GM10248 (cell line): ENCODE data around the gene SMIM22.
A peak's percentile ranks its signal among the peaks of the same experiment; 100 is the strongest.

Source experiments
- CTCF ChIA-PET: fragments of 300-600 bp; sonication (Branson Sonifier 250); formaldehyde crosslinking; extraction: SDS; loops from one replicate; lab custom pipeline; 2021; ENCODE audit warnings: antibody characterized with exemption; lab: Yijun Ruan, JAX
- POLR2A ChIA-PET: fragments of 350-650 bp; sonication (Branson Sonifier 250); formaldehyde crosslinking; extraction: SDS; loops from one replicate; lab custom pipeline; 2020; ENCODE audit warnings: antibody characterized with exemption; lab: Yijun Ruan, JAX
- DNase-seq: peaks from one replicate; pipeline ENCODE4 v3.0.0; 2012; ENCODE audit errors: extremely low spot score
- TF ChIP-seq, protein P1 (sequence below): IDR thresholded peaks from 2 replicates; pipeline ENCODE4 v1.5.1; 2012; ENCODE audit warnings: mild to moderate bottlenecking, low read depth; ENCODE audit errors: extremely low read depth, missing control alignments, control extremely low read depth

The SMIM22 gene

DNA sequence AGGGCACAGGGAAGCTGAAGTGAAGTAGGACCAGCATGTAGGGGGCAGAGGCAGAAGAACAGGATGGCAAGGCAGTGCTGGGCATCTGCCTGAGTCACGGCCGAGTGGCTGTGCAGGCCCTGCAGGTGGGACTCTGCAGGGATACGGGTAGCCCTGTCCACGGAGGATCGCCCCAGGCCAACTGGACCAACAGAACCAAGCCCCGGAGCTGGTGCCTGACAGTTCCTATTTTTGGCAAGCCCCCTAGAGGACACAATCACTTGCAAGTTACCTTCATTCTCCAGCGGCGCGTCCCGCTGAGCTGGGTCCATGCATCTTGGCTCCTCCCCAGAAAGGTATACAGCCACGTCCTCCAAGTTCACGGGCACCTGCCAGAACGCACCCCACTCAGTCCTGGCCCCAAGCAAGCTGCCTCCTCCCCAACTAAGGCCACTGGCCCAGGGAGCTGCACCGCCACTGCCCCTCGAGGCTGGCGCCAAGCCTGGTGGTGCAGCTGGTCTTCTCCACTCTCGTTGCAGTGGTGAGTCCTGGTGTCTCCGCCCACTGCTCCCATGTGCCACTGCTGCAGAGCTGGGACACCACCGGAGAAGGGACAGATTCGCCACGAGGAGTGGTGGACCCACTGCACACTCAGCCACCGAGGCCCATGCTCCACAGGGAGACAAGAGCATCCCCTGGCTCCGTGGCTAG is 34.8 kb upstream of the SMIM22 start:
- ChIA-PET CTCF (interaction anchor here (1.0 kb wide), 1 partner anchor 26 kb away, joined by 4 read pairs; the partner anchor contains the start of genes ANKS3 and DNAAF8), POLR2A (interaction anchor here (0.8 to 1.0 kb wide), 3 partner anchors 8 to 135 kb away, joined by 3 read pairs; partner anchors contain the start of gene MGRN1)
- TF ChIP-seq, protein P1, sequence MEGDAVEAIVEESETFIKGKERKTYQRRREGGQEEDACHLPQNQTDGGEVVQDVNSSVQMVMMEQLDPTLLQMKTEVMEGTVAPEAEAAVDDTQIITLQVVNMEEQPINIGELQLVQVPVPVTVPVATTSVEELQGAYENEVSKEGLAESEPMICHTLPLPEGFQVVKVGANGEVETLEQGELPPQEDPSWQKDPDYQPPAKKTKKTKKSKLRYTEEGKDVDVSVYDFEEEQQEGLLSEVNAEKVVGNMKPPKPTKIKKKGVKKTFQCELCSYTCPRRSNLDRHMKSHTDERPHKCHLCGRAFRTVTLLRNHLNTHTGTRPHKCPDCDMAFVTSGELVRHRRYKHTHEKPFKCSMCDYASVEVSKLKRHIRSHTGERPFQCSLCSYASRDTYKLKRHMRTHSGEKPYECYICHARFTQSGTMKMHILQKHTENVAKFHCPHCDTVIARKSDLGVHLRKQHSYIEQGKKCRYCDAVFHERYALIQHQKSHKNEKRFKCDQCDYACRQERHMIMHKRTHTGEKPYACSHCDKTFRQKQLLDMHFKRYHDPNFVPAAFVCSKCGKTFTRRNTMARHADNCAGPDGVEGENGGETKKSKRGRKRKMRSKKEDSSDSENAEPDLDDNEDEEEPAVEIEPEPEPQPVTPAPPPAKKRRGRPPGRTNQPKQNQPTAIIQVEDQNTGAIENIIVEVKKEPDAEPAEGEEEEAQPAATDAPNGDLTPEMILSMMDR: no peak
- no peak for DNase-seq

DNA sequence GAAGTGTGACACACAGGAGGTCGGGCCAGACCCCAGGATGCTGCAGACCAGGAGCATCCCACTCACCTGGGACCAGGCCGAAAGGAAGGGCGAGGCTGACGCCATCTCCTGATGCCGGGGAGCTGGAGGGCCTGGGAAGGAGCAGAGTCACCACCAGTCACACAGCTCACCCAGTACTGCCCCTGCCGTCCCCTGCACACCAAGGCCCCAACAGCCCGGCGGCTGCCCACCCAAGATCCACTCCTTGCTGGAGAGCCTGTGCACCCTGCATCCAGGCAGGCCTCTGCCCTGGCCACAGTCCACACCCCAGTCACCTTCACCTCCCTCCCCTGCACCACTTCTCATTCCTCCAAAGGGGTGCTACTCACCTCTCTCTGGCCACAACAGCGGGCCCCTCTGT is 33.0 kb upstream of the SMIM22 start:
- no peak for DNase-seq
- CTCF ChIA-PET: interaction anchor here (1.7 kb wide), 1 partner anchor 45 kb away, joined by 3 read pairs; no protein-coding TSS in a partner anchor
- POLR2A ChIA-PET: no interaction called here
- TF ChIP-seq, protein P1: no peak

DNA sequence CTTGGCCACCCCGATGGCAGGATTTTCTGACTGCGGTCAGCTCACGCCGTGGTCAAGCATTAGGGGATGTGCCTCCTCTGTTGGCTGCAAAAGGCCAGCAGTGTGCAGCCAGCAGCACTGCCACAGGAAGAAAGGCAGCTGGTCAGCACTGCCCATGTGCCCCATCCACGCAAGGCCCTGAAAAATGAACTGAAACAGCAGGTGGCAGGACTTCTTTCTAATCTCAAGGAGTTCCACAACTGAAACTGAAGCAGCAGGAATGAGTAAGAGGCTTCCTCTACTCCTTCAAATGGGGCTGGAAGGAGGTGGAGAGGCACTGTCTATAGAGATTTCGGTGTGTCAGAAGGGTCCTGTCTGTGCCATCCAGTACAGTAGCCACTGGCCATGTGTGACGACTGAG is 31.4 kb upstream of the SMIM22 start:
- TF ChIP-seq, protein P1: no peak
- DNase-seq: no peak
- CTCF ChIA-PET: interaction anchor here (1.0 to 1.1 kb wide), 2 partner anchors 13 to 25 kb away, joined by 3 read pairs; no protein-coding TSS in a partner anchor
- POLR2A ChIA-PET: interaction anchor here (0.7 kb wide), 1 partner anchor 12 kb away, joined by 5 read pairs; no protein-coding TSS in a partner anchor

DNA sequence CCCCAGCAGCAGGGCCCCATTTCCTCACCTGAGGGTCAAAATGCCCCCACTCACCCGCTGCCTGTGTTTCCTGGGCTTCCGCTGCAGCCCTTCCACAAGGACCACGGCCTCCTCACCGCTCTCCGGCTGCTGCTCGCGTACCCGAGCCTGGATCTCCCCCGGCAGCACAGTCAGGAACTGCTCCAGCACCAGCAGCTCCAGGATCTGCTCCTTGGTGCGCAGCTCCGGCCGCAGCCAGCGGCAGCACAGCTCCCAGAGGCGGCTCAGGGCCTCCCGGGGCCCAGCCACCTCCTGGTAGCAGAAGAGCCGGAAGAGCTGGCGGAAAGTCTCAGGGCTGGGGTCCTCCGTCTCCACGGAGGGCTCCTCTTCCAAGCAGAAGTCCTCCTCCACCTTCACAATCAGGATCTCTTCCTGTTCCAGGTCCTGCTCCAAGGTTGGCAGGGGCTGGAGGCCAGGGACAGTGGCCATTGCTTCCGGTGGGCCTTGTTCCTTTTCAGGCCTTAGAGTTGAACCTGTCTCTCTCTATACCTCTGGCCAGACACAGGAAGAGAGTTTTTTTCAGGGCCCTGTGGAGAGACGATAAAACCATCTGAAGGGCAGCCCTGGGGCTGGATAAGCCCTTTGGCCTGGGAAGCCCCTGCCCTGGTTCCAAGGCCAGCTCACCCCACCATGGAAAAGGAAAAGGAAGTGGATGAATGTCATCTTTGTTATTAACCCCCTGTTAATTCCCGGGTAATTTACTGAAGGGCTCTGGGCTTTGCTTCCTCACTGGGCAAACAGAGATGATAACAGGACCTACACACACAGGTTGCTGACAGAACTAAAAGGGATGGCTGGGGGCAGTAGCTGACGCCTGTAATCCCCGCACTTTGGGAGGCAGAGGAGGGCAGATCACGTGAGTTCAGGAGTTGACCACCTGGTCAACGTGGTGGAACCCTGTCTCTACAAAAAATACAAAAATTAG is 29.4 kb upstream of the SMIM22 start:
- TF ChIP-seq, protein P1: no peak
- DNase-seq: no peak
- CTCF ChIA-PET: interaction anchor here (1.1 to 1.4 kb wide), 3 partner anchors 14 to 142 kb away, joined by 3 to 4 read pairs (median 3); partner anchors contain the start of genes DNAAF8 and MGRN1
- POLR2A ChIA-PET: no interaction called here

DNA sequence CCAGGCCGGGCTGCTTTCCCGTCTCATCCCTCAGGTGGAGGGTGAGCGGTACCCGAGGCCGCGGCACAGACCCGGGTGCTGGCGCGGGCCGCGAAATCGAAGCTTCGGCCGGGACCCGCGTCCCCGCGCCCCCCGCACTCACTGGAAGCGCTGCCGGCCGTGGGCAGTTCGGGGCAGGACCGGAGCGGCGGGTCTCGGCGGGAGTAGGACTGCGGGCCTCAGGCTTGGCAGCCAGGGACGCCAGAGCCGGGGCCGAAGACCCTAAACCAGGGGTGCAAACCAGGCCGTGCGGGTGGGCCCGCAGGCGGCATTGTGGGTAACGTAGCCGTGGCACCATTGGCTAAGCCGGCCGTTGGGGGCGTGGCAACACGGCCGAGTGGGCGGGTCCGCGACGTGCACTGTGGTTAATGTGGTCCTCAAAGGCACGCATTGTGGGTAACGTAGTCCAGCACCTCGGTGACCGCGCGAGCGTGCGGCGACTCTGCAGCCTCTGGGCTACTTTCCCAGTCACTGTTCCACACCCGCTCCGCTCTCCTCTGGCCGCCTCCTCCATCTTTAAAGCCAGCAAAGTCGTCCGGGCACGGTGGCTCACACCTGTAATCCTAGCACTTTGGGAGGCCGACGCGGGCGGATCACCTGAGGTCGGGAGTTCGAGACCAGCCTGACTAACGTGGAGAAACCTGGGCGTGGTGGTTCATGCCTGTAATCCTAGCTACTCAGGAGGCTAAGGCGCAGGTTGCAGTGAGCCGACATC is 28.1 kb upstream of the SMIM22 start, which contains the start of gene ZNF500:
Gene ZNF500, minus strand, starts transcription at position 288 of the 754 bp plus-strand sequence. CDS start 1,184 bp downstream, outside the sequence.
- DNase-seq: peak; percentile 97
- TF ChIP-seq, protein P1: no peak
- ChIA-PET CTCF (interaction anchor here (1.3 kb wide), 1 partner anchor 13 kb away, joined by 3 read pairs; no protein-coding TSS in a partner anchor), POLR2A (interaction anchor here (1.4 kb wide), 1 partner anchor 267 kb away, joined by 5 read pairs; the partner anchor contains the start of gene NAGPA)
